Raji (cell line): ENCODE measurements around the gene SLC35F1.

ENCODE experiments used
- POLR2A ChIP-seq: IDR thresholded peaks from 2 replicates; pipeline ENCODE4 v1.6.1; 2011; ENCODE audit warnings: low read depth, low read length, control low read depth; ENCODE audit not compliant: insufficient read depth

The SLC35F1 gene

GRCh38 chr6:117917176-117917575, 10.1 kb downstream of the SLC35F1 start:
- no peak for TF ChIP-seq POLR2A

DNA sequence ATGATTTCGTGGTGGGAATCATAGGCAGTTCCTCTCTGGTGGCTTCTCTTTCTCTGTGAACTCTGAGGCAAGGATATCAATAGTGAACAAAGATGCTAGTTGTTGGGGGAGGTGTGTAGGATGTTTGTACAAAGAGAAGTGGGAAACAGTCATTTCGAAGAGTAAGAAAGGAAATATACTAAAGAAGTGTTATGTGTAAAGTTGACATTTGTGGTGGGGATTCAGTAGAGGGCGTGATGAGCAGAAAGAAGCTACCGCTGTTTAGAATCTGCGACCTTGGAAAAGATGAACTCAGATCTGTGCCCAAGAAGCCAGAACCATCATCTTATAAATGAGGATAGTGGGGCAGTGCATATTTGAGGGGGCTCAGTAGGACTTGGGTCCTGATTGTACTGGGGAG, 11.4 kb downstream of the SLC35F1 start:
- no peak for TF ChIP-seq POLR2A

DNA sequence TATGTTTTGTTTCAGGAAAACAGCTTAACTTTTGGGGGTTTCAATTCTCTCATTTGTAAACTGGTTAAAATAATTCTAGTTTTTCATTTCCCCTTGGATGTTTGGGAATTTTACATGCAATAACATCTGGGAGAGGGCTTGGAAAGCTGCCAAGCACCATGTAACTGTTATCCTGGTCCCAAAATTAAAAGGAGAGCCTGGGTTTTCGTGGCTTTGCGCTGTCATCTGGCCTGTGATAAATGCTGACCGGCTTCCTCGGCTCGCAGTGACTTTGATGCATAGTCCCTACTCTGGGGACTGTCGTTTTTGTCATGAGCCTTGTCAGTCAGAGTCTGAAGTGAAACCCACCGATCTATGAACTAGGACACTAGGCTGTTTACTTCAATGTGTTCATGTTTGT, 12.2 kb downstream of the SLC35F1 start:
- TF ChIP-seq POLR2A: no peak

DNA sequence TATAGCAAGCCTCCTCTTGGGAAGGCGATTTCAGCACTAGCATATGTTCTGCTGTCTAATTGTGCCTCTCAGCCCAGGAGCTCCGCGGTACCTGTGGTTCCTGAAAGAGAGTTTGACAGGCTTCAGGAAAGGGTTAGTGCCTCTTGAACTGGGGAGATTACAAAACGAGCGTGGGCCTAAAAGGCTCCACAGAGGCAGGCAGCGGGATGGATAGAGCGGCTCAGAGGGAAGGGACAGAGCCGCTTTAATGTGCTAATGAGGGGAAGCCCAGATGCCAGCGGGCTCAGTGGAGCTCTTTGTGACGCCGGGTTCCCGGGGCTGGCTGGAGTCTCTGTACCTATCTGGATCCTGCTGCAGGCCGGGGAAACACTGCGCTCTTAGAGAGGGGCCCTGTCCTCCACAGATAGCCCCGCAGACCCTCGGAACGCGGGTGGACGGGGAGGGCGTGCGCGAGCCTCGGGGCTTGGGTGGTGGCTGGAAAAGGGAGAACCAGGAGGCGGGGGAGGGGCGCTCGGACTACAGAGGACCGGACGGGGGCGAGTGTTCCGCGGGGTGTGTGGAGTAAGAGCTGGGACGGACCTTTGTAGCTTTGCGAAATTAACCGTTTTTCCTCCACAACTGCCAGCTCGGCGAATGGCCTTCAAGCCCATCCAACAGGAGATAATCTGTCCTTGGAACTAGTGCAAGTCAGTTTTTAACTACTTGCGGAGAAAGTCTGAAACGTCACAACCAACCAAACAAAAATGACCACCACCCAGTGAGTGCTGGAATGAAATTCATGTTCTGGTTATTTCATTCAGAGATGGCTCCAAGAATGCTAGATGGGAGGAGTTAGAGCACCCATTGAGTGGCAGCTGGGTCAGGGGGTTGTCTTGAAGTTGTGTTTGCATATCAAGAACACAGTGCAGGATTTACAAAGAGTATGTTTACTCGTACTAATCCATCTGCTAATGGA, 13.0 kb downstream of the SLC35F1 start:
- no peak for TF ChIP-seq POLR2A

DNA sequence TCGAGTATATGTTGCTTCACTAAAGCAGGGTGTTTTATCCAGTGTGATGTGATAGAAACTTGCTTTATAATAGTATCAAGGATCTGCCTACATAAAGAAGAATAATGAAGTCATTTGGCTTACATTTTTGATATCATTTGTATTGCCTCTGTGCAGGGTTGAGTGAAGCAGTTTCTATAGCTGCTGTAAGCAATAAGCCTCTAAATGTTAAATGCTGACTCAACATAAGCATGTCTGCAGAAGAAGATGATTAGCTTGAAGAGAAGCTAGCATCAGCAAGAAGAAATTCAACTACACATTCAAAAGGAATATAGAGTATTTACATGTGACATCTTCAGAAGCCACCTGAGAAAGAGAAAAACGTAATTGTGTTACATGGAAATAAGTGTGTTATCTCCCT, 17.6 kb downstream of the SLC35F1 start:
- TF ChIP-seq POLR2A: no peak

DNA sequence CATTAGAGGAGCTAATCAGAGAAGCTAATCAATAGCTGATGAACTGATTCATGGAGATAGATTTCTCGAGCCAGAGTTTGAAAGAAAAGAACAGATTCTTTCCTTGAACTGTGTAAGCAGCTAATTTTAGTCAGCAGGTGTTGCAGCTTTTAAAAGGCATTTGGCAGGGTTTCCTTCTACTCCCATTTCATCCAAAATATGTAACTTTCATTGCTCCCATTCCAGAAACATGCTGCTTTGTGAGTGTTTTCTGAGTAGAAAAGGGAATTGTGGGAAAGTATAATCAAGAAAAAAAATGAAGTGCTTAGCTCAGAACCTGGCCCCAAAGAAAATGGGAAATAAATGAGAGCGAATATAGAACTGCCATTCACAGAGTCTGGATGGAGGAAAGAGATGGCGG, 20.8 kb downstream of the SLC35F1 start:
- no peak for TF ChIP-seq POLR2A

GRCh38 chr6:117928833-117929232, 21.8 kb downstream of the SLC35F1 start:
- TF ChIP-seq POLR2A: no peak

GRCh38 chr6:117929501-117929900, 22.4 kb downstream of the SLC35F1 start:
- no peak for TF ChIP-seq POLR2A

DNA sequence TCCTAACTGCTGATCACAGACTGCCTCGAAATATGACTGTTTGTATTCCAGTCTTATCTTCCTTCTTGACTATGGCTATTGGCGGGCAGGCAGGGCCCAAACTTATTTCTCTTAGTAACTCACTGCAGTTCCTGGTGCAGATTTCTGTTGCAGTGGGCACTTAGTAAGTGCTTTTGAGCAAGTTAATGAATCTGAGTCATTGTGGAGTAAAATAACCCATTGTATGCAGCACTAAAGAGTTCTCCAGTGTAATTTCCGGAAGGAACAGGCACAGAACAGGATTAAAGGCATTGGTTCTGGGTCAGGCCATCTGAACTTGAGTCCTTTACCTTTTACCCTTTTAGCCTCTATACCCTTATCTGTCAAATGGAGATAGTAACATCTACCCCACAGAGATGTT, 23.6 kb downstream of the SLC35F1 start:
- no peak for TF ChIP-seq POLR2A

GRCh38 chr6:117932001-117932400, 24.9 kb downstream of the SLC35F1 start:
- TF ChIP-seq POLR2A: no peak

DNA sequence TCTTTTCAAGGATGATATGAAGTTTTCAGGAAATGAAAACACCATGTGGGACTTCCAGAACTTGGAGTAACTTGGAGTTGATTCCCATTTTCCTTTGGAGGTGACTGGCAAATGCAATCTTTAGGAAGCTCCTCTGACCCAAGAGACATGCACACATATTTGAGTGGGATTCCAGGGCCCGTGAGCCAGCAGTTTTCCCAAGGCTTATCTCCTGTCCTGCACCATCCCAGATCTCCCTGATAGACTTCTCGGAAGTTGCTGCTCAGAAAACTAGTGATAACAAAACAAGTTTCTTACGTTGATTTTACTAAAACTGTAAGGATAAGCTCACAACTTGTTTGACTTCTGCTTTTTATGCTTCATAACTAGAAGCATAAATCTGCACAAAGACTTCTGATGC, 25.6 kb downstream of the SLC35F1 start:
- TF ChIP-seq POLR2A: no peak

- no peak for TF ChIP-seq POLR2A
Observed at GRCh38 chr6:117933471-117933870, 26.4 kb downstream of the SLC35F1 start.

- TF ChIP-seq POLR2A: no peak
Observed at GRCh38 chr6:117938311-117938995, 31.4 kb downstream of the SLC35F1 start.

DNA sequence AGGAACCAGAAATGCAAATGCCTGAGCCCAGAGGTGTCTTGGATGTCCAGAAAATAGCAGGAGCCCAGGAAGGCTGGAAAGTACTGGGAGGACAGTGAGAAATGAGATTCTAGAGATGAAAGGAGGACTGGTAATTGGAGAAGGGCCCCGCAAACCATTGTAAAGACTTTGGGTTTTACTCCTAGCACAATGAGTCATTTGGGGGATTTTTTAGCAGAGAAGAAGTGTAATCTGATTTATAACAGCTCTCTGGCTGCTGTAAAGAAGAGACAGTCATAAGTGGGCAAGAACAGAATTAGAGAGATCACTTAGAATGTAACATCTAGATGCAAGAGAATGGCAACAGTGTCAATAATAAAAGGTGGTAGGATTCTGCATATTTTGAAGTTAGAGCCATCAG, 40.2 kb downstream of the SLC35F1 start:
- no peak for TF ChIP-seq POLR2A

DNA sequence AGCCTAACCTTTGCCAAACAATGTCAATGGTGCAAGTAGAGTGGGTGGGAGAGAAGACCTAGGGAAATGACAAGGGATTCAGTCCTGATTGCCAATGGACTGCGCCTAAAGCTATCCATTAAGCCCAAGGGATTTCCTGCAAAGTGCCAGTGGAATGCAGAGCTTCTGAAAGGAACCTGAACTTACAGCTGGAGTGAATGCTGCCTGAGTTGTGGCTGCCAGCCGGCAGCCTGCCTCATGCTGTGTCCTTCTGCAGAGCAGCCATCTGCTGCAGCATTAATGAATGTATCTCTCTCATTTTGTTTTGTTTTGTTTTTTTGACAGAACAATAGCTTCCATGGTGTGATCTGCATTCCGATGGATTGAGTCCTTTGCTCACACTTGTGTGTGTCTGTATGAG, 44.7 kb downstream of the SLC35F1 start:
- TF ChIP-seq POLR2A: no peak

GRCh38 chr6:117955684-117956256, 48.7 kb downstream of the SLC35F1 start:
- TF ChIP-seq POLR2A: no peak
